ENCODE results near the gene IRGQ. TPM values are rescaled to one million over a fixed set of nuclear protein-coding genes. Genes with fewer than 3 reads are reported as not detected.

IRGQ gene
- total RNA-seq, 1 donor from 2014 or later = 21.1 TPM

GRCh38 chr19:43616954-43617353 is 21.0 kb upstream of the IRGQ start:
- intact Hi-C loops (cut with DNase I) = no loop called here
- Histone ChIP-seq H3K4me3 (no peak overlapping the region), H3K27me3 (ENCODE audit: low read depth) (no peaks in the 10 kb centered on the region), H3K4me1 (peaks cover 18% of the 10 kb centered on the region), H3K36me3 (peaks cover 14% of the 10 kb centered on the region), H3K9me3 (no peaks in the 10 kb centered on the region), H3K27ac (no peak overlapping the region)
- ATAC-seq (no peak), DNase-seq (no peak)
- TF ChIP-seq, protein P1, sequence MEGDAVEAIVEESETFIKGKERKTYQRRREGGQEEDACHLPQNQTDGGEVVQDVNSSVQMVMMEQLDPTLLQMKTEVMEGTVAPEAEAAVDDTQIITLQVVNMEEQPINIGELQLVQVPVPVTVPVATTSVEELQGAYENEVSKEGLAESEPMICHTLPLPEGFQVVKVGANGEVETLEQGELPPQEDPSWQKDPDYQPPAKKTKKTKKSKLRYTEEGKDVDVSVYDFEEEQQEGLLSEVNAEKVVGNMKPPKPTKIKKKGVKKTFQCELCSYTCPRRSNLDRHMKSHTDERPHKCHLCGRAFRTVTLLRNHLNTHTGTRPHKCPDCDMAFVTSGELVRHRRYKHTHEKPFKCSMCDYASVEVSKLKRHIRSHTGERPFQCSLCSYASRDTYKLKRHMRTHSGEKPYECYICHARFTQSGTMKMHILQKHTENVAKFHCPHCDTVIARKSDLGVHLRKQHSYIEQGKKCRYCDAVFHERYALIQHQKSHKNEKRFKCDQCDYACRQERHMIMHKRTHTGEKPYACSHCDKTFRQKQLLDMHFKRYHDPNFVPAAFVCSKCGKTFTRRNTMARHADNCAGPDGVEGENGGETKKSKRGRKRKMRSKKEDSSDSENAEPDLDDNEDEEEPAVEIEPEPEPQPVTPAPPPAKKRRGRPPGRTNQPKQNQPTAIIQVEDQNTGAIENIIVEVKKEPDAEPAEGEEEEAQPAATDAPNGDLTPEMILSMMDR (IDR thresholded peaks at IDR 0.05) = no peak

DNA sequence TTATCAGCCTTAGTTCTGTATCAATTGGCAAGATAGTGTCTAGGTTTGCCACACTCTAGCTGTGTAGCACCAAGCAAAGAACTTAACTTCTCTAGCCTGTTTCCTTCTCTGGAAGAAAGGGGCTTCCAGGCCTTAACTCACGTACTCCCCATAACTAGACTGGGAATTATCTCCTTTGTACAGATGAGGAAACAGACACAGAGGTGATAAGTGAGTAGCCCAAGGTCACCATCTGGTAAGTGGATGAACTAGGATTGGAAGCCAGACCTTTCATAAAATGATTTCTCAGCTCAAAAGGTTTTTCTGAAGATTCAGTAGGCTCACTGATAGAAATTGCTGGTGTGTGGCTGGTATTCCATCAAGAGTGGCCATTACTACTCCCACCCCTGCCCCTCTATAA is 20.4 kb upstream of the IRGQ start:
- DNase-seq (no peak), ATAC-seq (no peak)
- peaks cover 18% of the 10 kb centered on the region for H3K4me1 ChIP-seq
- H3K27me3 ChIP-seq (ENCODE audit: low read depth) = no peaks in the 10 kb centered on the region
- TF ChIP-seq, protein P1 (IDR thresholded peaks at IDR 0.05) = no peak
- intact Hi-C loops (cut with DNase I) = no loop called here
- peaks cover 18% of the 10 kb centered on the region for H3K36me3 ChIP-seq
- H3K9me3 ChIP-seq = no peaks in the 10 kb centered on the region
- no peak overlapping the region for H3K4me3 ChIP-seq
- H3K27ac ChIP-seq = no peak overlapping the region

- ATAC-seq (no peak), DNase-seq (no peak)
- no peak overlapping the region for H3K27ac ChIP-seq
- peaks cover 18% of the 10 kb centered on the region for H3K36me3 ChIP-seq
- intact Hi-C loops (cut with DNase I) = no loop called here
- no peaks in the 10 kb centered on the region for H3K27me3 ChIP-seq (ENCODE audit: low read depth)
- H3K4me3 ChIP-seq = no peak overlapping the region
- H3K4me1 ChIP-seq = no peaks in the 10 kb centered on the region
- no peaks in the 10 kb centered on the region for H3K9me3 ChIP-seq
- TF ChIP-seq, protein P1 (IDR thresholded peaks at IDR 0.05) = no peak
Observed at GRCh38 chr19:43612374-43612773, 16.4 kb upstream of the IRGQ start.

DNA sequence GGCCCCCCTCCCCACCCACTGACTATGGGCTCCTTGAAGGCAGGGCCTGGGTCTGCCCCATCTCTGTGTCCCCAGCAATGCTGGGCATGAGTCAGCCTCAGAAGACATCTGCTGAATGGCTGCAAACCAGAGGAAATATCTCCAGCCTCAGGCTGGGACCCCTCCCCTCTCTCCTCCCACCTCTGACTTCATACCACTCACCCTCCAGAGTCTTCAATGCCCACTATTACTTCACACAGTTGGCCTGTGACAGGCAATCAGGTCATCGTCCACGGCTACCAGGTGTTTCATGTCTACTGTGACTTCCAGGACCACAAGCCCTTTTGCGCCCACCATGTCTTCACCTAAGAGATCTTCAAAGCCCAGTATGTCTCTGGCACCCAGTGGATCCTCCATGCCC is 15.9 kb upstream of the IRGQ start, which contains the start of gene SRRM5:
TSS of gene SRRM5 (plus strand) at position 301 of the 400 bp plus-strand sequence. CDS start at position 335, 34 bp downstream.
- no peak within 1 kb of the TSS for H3K27ac ChIP-seq
- intact Hi-C loops (cut with DNase I) = no loop called here
- H3K9me3 ChIP-seq = no peaks in the 10 kb centered on the region
- TF ChIP-seq, protein P1 (IDR thresholded peaks at IDR 0.05) = no peak
- H3K27me3 ChIP-seq (ENCODE audit: low read depth) = no peaks in the 10 kb centered on the region
- DNase-seq (no peak), ATAC-seq (no peak)
- H3K4me3 ChIP-seq = no peak within 1 kb of the TSS
- H3K36me3 ChIP-seq = peaks cover 21% of the 10 kb centered on the region
- no peaks in the 10 kb centered on the region for H3K4me1 ChIP-seq

- Histone ChIP-seq H3K4me3 (no peak overlapping the region), H3K27me3 (ENCODE audit: low read depth) (no peaks in the 10 kb centered on the region), H3K4me1 (no peaks in the 10 kb centered on the region), H3K27ac (no peak overlapping the region), H3K9me3 (no peaks in the 10 kb centered on the region), H3K36me3 (peaks cover 22% of the 10 kb centered on the region)
- intact Hi-C loops (cut with DNase I) = no loop called here
- ATAC-seq (no peak), DNase-seq (no peak)
- TF ChIP-seq, protein P1 (IDR thresholded peaks at IDR 0.05) = no peak
Observed at GRCh38 chr19:43610493-43610892, 14.6 kb upstream of the IRGQ start.

GRCh38 chr19:43609872-43610271 is 13.9 kb upstream of the IRGQ start:
- Histone ChIP-seq H3K9me3 (no peaks in the 10 kb centered on the region), H3K36me3 (peaks cover 22% of the 10 kb centered on the region), H3K4me3 (no peak overlapping the region), H3K4me1 (no peaks in the 10 kb centered on the region), H3K27ac (no peak overlapping the region), H3K27me3 (ENCODE audit: low read depth) (no peaks in the 10 kb centered on the region)
- ATAC-seq = no peak
- intact Hi-C loops (cut with DNase I) = no loop called here
- DNase-seq = no peak
- TF ChIP-seq, protein P1 (IDR thresholded peaks at IDR 0.05) = no peak
